Astrocyte (in vitro differentiated cells and primary cell): ENCODE measurements around the gene E4F1. TPM values are rescaled to one million over a fixed set of nuclear protein-coding genes. Genes with fewer than 3 reads are reported as not detected.

Experiments used
- DNase-seq: peaks from one replicate; pipeline ENCODE4 v3.0.0-alpha.2; 2010; ENCODE audit warnings: low read depth
- FAIRE-seq: peaks from 2 replicates; lab custom pipeline; 2011; peaks lifted over from hg19 to GRCh38; lab: Jason Lieb, UNC
- H2AFZ ChIP-seq: 2 replicates; pipeline ENCODE4 v1.6.0; 2012; ENCODE audit warnings: low read depth, low read length, inconsistent platforms
- H3K27ac ChIP-seq: 2 replicates; pipeline ENCODE4 v1.5.1; 2011; ENCODE audit warnings: low read depth, low read length, inconsistent platforms
- H3K27me3 ChIP-seq: 2 replicates; pipeline ENCODE4 v1.6.0; 2011; ENCODE audit warnings: low read length, inconsistent platforms; ENCODE audit not compliant: insufficient read depth
- H3K36me3 ChIP-seq: 2 replicates; pipeline ENCODE4 v1.5.1; 2011; ENCODE audit warnings: low read length, inconsistent platforms; ENCODE audit not compliant: insufficient read depth
- H3K4me1 ChIP-seq: 2 replicates; pipeline ENCODE4 v1.5.1; 2011; ENCODE audit warnings: low read length, inconsistent platforms; ENCODE audit not compliant: insufficient read depth
- H3K4me2 ChIP-seq: 2 replicates; pipeline ENCODE4 v1.6.0; 2012; ENCODE audit warnings: low read length, inconsistent platforms
- H3K4me3 ChIP-seq: 2 replicates; pipeline ENCODE4 v1.5.1; 2011; ENCODE audit warnings: low read depth, mild to moderate bottlenecking, low read length, inconsistent platforms; ENCODE audit not compliant: insufficient read depth
- H3K79me2 ChIP-seq: 2 replicates; pipeline ENCODE4 v1.6.0; 2012; ENCODE audit warnings: mild to moderate bottlenecking, low read length, inconsistent platforms; ENCODE audit not compliant: insufficient read depth
- H3K9ac ChIP-seq: 2 replicates; pipeline ENCODE4 v1.6.0; 2012; ENCODE audit warnings: mild to moderate bottlenecking, low read length, inconsistent platforms
- H3K9me3 ChIP-seq: 2 replicates; pipeline ENCODE4 v1.5.1; 2012; ENCODE audit warnings: low read depth, mild to moderate bottlenecking, low read length, inconsistent platforms; ENCODE audit not compliant: insufficient read depth
- H4K20me1 ChIP-seq: 2 replicates; pipeline ENCODE4 v1.6.0; 2012; ENCODE audit warnings: low read length, inconsistent platforms; ENCODE audit not compliant: insufficient read depth
- H3K27ac Mint-ChIP-seq: one replicate; pipeline ENCODE4 v1.8.0; 2021; ENCODE audit warnings: mild to moderate bottlenecking, mixed read lengths; ENCODE audit not compliant: unreplicated experiment
- H3K27me3 Mint-ChIP-seq: one replicate; pipeline ENCODE4 v1.8.0; 2021; ENCODE audit warnings: low read depth, mixed read lengths; ENCODE audit not compliant: unreplicated experiment
- H3K36me3 Mint-ChIP-seq: one replicate; pipeline ENCODE4 v1.8.0; 2021; ENCODE audit warnings: low read depth, mixed read lengths; ENCODE audit not compliant: unreplicated experiment
- H3K4me1 Mint-ChIP-seq: one replicate; pipeline ENCODE4 v1.8.0; 2021; ENCODE audit warnings: low read depth, mixed read lengths; ENCODE audit not compliant: unreplicated experiment
- H3K4me3 Mint-ChIP-seq: one replicate; pipeline ENCODE4 v1.8.0; 2021; ENCODE audit warnings: mild to moderate bottlenecking, moderate library complexity, mixed read lengths; ENCODE audit not compliant: unreplicated experiment
- H3K9me3 Mint-ChIP-seq: one replicate; pipeline ENCODE4 v1.8.0; 2021; ENCODE audit warnings: mild to moderate bottlenecking, mixed read lengths; ENCODE audit not compliant: unreplicated experiment
- EZH2 ChIP-seq: IDR thresholded peaks from 2 replicates; pipeline ENCODE4 v1.6.1; 2012; ENCODE audit warnings: mild to moderate bottlenecking, low read length, inconsistent platforms; ENCODE audit not compliant: insufficient read depth
- total RNA-seq: library from RNA; stranded (reverse); gene quantifications from 2 replicates; pipeline ENCODE4 v1.2.1, GENCODE V29; 2021
- TF ChIP-seq, protein P1 (sequence below): IDR thresholded peaks from 2 replicates; pipeline ENCODE4 v1.5.1; 2011; ENCODE audit warnings: low read depth, mild to moderate bottlenecking, inconsistent platforms, low read length, moderate library complexity; ENCODE audit not compliant: insufficient read depth

E4F1 gene
- total RNA-seq, 1 donor from 2014 or later = 22.8 TPM

DNA sequence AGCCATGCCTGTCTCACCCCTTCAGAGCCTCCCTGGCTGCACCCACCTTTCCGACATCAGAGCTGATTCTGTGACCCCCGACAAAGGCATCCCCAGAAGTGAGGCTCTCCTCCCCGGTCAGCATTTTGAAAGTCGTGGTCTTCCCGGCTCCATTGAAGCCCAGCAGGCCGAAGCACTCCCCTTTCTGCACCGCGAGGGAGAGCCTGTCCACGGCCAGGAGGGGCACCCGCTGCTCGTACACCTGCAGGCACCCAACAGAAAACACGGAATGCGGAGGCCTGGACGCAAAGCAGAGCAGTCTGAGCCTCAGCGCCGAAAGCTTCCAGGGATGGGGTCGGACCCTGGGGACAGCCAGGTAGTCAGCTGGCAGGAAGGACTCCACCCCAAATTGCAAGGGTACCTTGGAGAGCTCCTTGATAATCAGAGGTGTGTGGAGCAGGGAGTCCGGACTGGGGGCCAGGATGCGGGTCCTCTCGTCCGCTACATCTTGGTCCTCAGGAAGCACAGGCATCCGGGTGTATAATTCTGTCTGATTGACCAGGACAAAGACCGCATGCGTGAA, 57.7 kb downstream of the E4F1 start:
- no peaks in the 10 kb centered on the region for H3K79me2 ChIP-seq
- no peaks in the 10 kb centered on the region for H3K4me1 Mint-ChIP-seq
- H2AFZ ChIP-seq = no peak overlapping the region
- no peak overlapping the region for H3K27ac ChIP-seq
- peaks cover 24% of the 10 kb centered on the region for H3K27me3 Mint-ChIP-seq
- no peak overlapping the region for H3K4me3 ChIP-seq
- no peak for TF ChIP-seq EZH2
- FAIRE-seq = no peak
- H3K9me3 Mint-ChIP-seq = no peaks in the 10 kb centered on the region
- H3K9me3 ChIP-seq = no peaks in the 10 kb centered on the region
- H3K27me3 ChIP-seq = peaks cover 3% of the 10 kb centered on the region
- no peaks in the 10 kb centered on the region for H3K36me3 ChIP-seq
- no peak overlapping the region for H3K27ac Mint-ChIP-seq
- H3K4me2 ChIP-seq = no peak overlapping the region
- H3K4me3 Mint-ChIP-seq = no peak overlapping the region
- peaks cover 2% of the 10 kb centered on the region for H3K36me3 Mint-ChIP-seq
- H3K4me1 ChIP-seq = no peaks in the 10 kb centered on the region
- DNase-seq = no peak
- H3K9ac ChIP-seq = no peak overlapping the region
- no peaks in the 10 kb centered on the region for H4K20me1 ChIP-seq

DNA sequence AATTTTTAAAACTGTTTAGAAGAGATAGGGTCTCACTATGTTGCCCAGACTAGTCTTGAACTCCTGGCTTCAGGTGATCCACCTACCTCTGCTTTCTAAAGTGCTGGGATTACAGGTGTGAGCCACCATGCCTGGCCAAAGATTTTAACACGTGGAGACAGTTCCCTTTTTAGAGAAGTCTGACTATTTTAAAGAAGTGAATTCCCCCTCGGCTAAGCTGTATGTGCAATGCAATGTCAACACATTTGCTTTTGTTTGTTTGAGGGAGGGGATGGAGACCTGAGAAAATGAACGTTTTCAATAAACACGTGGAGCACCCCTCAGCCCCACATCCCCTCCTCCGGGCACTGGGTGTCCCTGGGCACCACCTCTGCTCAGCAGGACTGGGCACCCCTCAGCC, 58.9 kb downstream of the E4F1 start:
- no peak overlapping the region for H3K4me3 ChIP-seq
- no peaks in the 10 kb centered on the region for H3K79me2 ChIP-seq
- H3K27me3 ChIP-seq = peaks cover 3% of the 10 kb centered on the region
- H3K27ac Mint-ChIP-seq = no peak overlapping the region
- H3K9me3 ChIP-seq = no peaks in the 10 kb centered on the region
- no peak for TF ChIP-seq EZH2
- TF ChIP-seq, protein P1, sequence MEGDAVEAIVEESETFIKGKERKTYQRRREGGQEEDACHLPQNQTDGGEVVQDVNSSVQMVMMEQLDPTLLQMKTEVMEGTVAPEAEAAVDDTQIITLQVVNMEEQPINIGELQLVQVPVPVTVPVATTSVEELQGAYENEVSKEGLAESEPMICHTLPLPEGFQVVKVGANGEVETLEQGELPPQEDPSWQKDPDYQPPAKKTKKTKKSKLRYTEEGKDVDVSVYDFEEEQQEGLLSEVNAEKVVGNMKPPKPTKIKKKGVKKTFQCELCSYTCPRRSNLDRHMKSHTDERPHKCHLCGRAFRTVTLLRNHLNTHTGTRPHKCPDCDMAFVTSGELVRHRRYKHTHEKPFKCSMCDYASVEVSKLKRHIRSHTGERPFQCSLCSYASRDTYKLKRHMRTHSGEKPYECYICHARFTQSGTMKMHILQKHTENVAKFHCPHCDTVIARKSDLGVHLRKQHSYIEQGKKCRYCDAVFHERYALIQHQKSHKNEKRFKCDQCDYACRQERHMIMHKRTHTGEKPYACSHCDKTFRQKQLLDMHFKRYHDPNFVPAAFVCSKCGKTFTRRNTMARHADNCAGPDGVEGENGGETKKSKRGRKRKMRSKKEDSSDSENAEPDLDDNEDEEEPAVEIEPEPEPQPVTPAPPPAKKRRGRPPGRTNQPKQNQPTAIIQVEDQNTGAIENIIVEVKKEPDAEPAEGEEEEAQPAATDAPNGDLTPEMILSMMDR = no peak
- H3K4me3 Mint-ChIP-seq = no peak overlapping the region
- H3K4me1 ChIP-seq = no peaks in the 10 kb centered on the region
- FAIRE-seq (no peak), DNase-seq (no peak)
- H3K9ac ChIP-seq = no peak overlapping the region
- H3K4me1 Mint-ChIP-seq = no peaks in the 10 kb centered on the region
- peaks cover 22% of the 10 kb centered on the region for H3K27me3 Mint-ChIP-seq
- no peak overlapping the region for H3K27ac ChIP-seq
- H3K36me3 ChIP-seq = no peaks in the 10 kb centered on the region
- H3K4me2 ChIP-seq = no peak overlapping the region
- H3K36me3 Mint-ChIP-seq = peaks cover 2% of the 10 kb centered on the region
- no peaks in the 10 kb centered on the region for H3K9me3 Mint-ChIP-seq
- H4K20me1 ChIP-seq = no peaks in the 10 kb centered on the region
- no peak overlapping the region for H2AFZ ChIP-seq

DNA sequence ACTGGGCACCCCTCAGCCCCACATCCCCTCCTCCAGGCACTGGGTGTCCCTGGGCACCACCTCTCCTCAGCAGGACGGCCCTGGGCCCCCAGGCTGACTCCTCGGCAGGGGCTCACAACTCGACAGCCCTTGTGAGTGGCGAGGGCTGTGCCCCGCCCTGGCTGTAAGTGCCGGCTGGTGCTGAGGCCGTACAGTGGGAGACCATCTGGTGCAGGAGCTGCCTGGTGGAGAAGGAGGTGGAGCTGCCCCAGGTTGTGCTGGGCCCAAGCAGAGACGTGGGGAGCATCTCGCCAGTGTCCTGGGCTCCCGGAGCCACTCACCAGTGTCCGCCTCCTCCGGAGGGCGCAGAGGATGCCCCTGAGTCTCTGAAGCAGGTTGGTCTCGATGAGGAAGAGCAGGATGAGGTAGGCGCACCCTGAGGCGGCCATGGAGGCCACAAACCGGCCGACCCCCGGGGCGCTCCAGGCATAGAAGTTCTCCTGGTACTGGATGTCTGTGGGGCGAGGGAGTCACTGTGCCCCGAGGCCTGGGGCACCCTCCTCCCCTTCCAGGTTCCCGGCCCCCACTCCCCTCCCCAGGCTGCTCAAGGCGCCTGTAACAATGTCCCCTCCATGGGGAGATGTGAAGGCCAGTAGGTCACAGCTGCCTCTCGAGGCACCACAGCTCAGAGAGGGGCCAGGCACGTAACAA, 59.6 kb downstream of the E4F1 start:
- no peaks in the 10 kb centered on the region for H3K4me1 Mint-ChIP-seq
- no peak for DNase-seq

More for the DNA sequence above, 59.6 kb downstream of the E4F1 start:
- FAIRE-seq = no peak
- Mint-ChIP-seq H3K36me3 (peaks cover 2% of the 10 kb centered on the region), H3K9me3 (no peaks in the 10 kb centered on the region), H3K27me3 (peaks cover 22% of the 10 kb centered on the region), H3K27ac (no peak overlapping the region), H3K4me3 (no peak overlapping the region)
- no peaks in the 10 kb centered on the region for H3K36me3 ChIP-seq
- no peak overlapping the region for H3K4me2 ChIP-seq
- no peak overlapping the region for H3K4me3 ChIP-seq
- no peak overlapping the region for H2AFZ ChIP-seq
- no peak for TF ChIP-seq EZH2
- TF ChIP-seq, protein P1 = no peak
- peaks cover 3% of the 10 kb centered on the region for H3K27me3 ChIP-seq
- no peak overlapping the region for H3K9ac ChIP-seq
- H3K79me2 ChIP-seq = no peaks in the 10 kb centered on the region
- H4K20me1 ChIP-seq = no peaks in the 10 kb centered on the region
- H3K9me3 ChIP-seq = no peaks in the 10 kb centered on the region
- H3K27ac ChIP-seq = no peak overlapping the region
- H3K4me1 ChIP-seq = no peaks in the 10 kb centered on the region
